Activated naive CD4-positive, alpha-beta T cell treated with anti-CD3 and anti-CD28 coated beads, Interleukin-2, amount 10 ng/mL, durations not matched to agents 5 hours and 36 hours (primary cell): ENCODE measurements around the gene SOD2. TPM values are rescaled to one million over a fixed set of nuclear protein-coding genes. Genes with fewer than 3 reads are reported as not detected.

ENCODE experiments used
- total RNA-seq, 2 experiments: library from RNA; stranded (reverse); gene quantifications; one replicate each; pipeline ENCODE4 v1.2.3, GENCODE V29; 2021

The SOD2 gene
- total RNA-seq = 100 to 1,000 TPM; 100 to 101 TPM

DNA sequence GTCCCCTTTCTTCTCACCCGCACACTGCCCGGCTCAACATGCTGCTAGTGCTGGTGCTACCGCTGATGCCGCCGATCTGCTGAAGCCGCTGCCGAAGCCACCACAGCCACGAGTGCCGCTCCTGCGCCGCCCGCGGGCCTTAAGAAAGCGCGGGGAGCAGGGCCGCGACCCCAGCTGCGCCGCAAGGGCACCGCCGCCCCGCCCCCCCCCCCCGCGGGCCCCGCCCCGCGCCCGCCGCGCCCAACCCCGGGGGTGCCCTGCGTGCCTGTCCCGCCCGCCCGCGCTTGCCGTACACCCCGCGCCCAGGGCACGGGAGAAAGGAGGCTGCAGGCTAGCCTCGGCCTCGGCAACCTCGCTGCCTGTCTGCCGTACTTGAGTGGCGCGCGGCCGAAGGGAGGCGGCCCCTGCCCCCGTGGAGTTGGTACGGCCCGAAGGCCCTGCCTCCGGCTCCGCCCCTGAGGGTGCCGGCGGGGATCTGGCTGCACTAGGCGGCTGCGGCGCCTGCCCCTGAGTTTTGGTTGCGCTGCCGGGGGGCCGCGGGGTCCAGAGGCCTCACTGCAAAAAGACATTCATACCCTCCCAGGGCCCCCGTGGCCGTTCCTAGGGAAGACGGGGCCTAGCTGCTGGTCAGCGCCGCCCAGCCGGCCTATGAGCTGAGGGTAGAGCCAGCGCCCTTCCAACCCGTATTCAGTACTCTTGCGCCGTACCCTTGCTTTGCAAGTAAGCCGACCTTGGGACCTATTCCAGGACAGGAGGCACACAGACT lies at the start of gene SOD2:
Gene SOD2, minus strand, starts transcription at position 114 of the 766 bp plus-strand sequence. Its CDS starts 74 bp downstream, at position 40.

DNA sequence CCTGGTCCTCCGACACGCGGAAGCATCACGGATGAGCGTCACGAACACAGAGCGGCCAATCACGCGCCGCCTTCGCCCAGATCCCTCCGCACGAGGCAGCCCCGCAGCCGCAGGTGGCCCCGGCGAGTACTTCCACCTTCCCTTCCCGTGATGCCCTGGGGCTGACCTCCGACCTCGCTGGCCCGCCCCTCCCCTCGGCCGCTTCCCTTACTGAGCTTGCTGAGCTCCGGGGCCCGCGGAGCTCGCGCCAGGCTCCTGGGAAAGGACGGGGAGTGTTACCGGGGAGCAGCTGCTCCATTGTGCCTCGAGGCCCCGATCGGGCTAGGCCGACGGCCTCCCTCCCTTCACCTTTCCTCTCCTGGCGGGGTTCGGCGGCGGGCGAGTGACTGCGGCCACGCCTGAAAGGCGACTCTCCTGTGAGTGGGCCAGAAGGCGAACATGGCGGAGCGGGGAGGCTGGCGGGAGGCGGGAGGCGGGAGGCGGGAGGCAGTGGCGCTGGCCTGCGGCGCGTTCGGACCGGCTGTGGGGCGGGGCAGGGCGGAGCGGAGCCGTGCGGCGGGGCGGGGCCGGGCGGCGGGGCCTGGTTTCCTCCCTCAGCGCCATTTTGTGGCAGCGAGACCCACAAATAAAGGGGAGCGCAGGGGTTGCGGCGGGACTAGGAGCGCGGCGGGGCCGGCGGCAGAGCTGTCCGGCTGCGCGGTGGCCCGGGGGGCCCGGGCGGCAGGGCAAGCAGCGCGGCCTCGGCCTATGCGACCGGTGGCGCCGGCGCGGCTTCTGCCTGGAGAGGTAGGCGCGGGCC lies 34.1 kb upstream of the SOD2 start, which contains the start of gene WTAP:
Gene WTAP, plus strand, starts transcription at position 589 of the 799 bp plus-strand sequence. CDS start 8,760 bp downstream, outside the sequence.

Other genes with a start within 250 kb of the SOD2 start
- 100 to 1,000 TPM; 117 to 125 TPM for gene WTAP, start 34.3 kb upstream of the SOD2 start, total RNA-seq
- 10 to 100 TPM; 83.3 to 86.4 TPM for gene ACAT2, start 68.8 kb upstream of the SOD2 start, total RNA-seq
- gene TCP1, start 96.4 kb upstream of the SOD2 start, total RNA-seq = 100 to 1,000 TPM; 157 to 161 TPM
- 10 to 100 TPM; 53.9 to 54.9 TPM for gene MRPL18, start 97.2 kb upstream of the SOD2 start, total RNA-seq
- under 1 TPM in 1 of 2 experiments, not detected in 1; 0.43 TPM for gene PNLDC1, start 107.0 kb upstream of the SOD2 start, total RNA-seq
- not detected for gene MAS1, start 197.7 kb upstream of the SOD2 start, total RNA-seq